Heart right ventricle (tissue), 16 donors: Measurements from ENCODE around the gene DIS3L2. TPM values are rescaled to one million over a fixed set of nuclear protein-coding genes. Genes with fewer than 3 reads are reported as not detected.

Experiments used
- ATAC-seq, 8 donors: fragments of 200-7000 bp; cut with Tn5 transposase; one replicate each; pipeline ENCODE4 v1.9.1; 2020; ENCODE audit warnings: mild to moderate bottlenecking in 8 of 8, moderate library complexity in 8 of 8, moderate number of reproducible peaks in 1 of 8
- DNase-seq, 2 donors: peaks; one replicate each; pipeline ENCODE4 v3.0.0-alpha.2; 2020
- H3K27ac ChIP-seq, 10 donors: fragments of 200-600 bp; sonication (generic) in 2 of 10; one replicate each; pipeline versions ENCODE4 v1.5.0 to v1.8.0; 2020 to 2022; ENCODE audit warnings: mild to moderate bottlenecking in 3 of 10
- H3K27me3 ChIP-seq, 7 donors: fragments of 200-600 bp; one replicate each; pipeline ENCODE4 v1.8.0; 2021 to 2022; ENCODE audit warnings: mild to moderate bottlenecking in 2 of 7
- H3K36me3 ChIP-seq, 9 donors: fragments of 200-600 bp; sonication (generic) in 1 of 9; one replicate each; pipeline versions ENCODE4 v1.5.0 to v1.8.0; 2020 to 2022; ENCODE audit warnings: mild to moderate bottlenecking in 2 of 9
- H3K4me1 ChIP-seq, 9 donors: fragments of 200-600 bp; sonication (generic) in 1 of 9; one replicate each; pipeline versions ENCODE4 v1.5.0 to v1.8.0; 2020 to 2022; ENCODE audit warnings: mild to moderate bottlenecking in 4 of 9
- H3K4me3 ChIP-seq, 10 donors: fragments of 200-600 bp; sonication (generic) in 2 of 10; one replicate each; pipeline versions ENCODE4 v1.5.0 to v1.8.0; 2020 to 2022; ENCODE audit warnings: mild to moderate bottlenecking in 7 of 10, moderate library complexity in 2 of 10
- H3K9me3 ChIP-seq, 11 donors: fragments of 200-600 bp in 10 of 11; sonication (generic) in 2 of 11; one replicate each; pipeline versions ENCODE4 v1.5.0 to v1.8.0; 2013 to 2022; ENCODE audit warnings: mild to moderate bottlenecking in 2 of 11, control low read depth in 1 of 11, moderate library complexity in 1 of 11
- WGBS, 2 donors: extraction: QIAGEN DNeasy Blood & Tissue Kit; methylation state at CpG; one replicate each; pipeline ENCODE4 v1.1.7; 2013; ENCODE audit warnings: inconsistent platforms in 1 of 2; 5-methylcytosine and 5-hydroxymethylcytosine counted together
- intact Hi-C, 10 donors: fragments of 100-400 bp; cut with DNase I; formaldehyde crosslinking; loops; one replicate each; pipeline versions ENCODE4 v1.11.1 to v1.14.2; 2022
- polyA plus RNA-seq, 2 donors: library from polyadenylated mRNA; stranded (reverse); fragments of 200-250 nt; gene quantifications; one replicate each; pipeline ENCODE4 v1.2.3, GENCODE V29; 2013
- total RNA-seq, 10 donors: library from RNA; stranded (reverse); fragmentation: NEBNext Ultra II Directional in 3 of 10; extraction: Animal tissue kit (Norgen Biotek cat#: 25700) in 3 of 10; gene quantifications; one replicate each; pipeline versions ENCODE4 v1.2.1 to v1.2.4, GENCODE V29; 2021 to 2023
- TF ChIP-seq, protein P1 (sequence below), 9 donors: fragments of 200-600 bp; sonication (generic) in 2 of 9; IDR thresholded peaks; one replicate each; pipeline versions ENCODE4 v1.5.0 to v1.8.0; 2021 to 2022; ENCODE audit warnings: antibody characterized with exemption in 9 of 9, mild to moderate bottlenecking in 5 of 9, moderate library complexity in 1 of 9
- donor health status: Arrhythmogenic right ventricular cardiomyopathy.
- donor health status: ischemic (EF 13 %, LVEDD 7.1; RV severe dilation, severe dysfunction).
- donor health status: healthy with polysubstance abuse.
- donor health status: DM: no; HTN: yes; CAD: no.
- donor health status: DM: no; HTN: no; CAD: no.
- donor health status: ischemic (EF 25% LVEDD 6.9; RV normal size, moderate dysfunction).
- donor health status: ischemic (EF 25% LVEDD 5.7; RV mildly dilated, moderate dysfunction).
- donor health status: healthy.
- donor health status: DM: yes; HTN: yes; CAD: no.
- donor health status: Ischemic cardiomyopathy.
- donor health status: ischemic (EF 35%, LVEDD 5.7; RV mildly dilated, moderate dysfunction).
- donor health status: nonischemic (EF 11% LVEDD 7.7; RV severe dilation, severe dysfunction).
- donor health status: DM: yes; HTN: yes; CAD: no.
- donor health status: PGD.
- donor health status: ischemic (EF 29% LVEDD 5.4; RV normal size, mild dysfunction).
- donor health status: nonischemic (EF 23%, LVEDD 6.1; RV moderate dilation, normal function).

The DIS3L2 gene
- total and polyA plus RNA-seq, 12 donors: 9.5 to 24.5 (median 18.5) TPM

DNA sequence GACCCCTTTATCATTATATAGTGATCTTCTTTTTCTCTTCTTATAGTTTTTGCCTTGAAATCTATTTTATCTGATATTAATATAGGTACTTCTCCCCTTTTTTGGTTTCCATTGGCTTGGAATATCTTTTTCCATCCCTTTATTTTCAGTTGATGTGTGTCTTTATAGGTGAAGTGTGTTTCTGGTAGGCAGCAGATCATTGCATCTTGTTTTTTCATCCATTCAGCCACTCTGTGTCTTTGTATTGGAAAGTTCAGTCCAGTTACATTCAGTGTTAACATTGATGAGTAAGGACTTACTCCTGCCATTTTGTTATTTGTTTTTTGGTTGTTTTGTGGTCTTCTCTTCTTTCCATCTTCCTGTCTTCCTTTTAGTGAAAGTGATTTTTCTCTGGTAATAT is 133.4 kb downstream of the DIS3L2 start:
- Histone ChIP-seq H3K9me3 (peaks cover 0 to 52% (median 24%) of the 10 kb centered on the region in 11 donors), H3K27ac (no peak overlapping the region), H3K36me3 (peaks cover 0 to 36% (median 9%) of the 10 kb centered on the region in 9 donors), H3K4me3 (no peak overlapping the region), H3K4me1 (no peaks in the 10 kb centered on the region), H3K27me3 (no peaks in the 10 kb centered on the region)
- ATAC-seq: no peak
- intact Hi-C loops: no loop called here
- DNase-seq: no peak
- TF ChIP-seq, protein P1, sequence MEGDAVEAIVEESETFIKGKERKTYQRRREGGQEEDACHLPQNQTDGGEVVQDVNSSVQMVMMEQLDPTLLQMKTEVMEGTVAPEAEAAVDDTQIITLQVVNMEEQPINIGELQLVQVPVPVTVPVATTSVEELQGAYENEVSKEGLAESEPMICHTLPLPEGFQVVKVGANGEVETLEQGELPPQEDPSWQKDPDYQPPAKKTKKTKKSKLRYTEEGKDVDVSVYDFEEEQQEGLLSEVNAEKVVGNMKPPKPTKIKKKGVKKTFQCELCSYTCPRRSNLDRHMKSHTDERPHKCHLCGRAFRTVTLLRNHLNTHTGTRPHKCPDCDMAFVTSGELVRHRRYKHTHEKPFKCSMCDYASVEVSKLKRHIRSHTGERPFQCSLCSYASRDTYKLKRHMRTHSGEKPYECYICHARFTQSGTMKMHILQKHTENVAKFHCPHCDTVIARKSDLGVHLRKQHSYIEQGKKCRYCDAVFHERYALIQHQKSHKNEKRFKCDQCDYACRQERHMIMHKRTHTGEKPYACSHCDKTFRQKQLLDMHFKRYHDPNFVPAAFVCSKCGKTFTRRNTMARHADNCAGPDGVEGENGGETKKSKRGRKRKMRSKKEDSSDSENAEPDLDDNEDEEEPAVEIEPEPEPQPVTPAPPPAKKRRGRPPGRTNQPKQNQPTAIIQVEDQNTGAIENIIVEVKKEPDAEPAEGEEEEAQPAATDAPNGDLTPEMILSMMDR (IDR thresholded peaks at IDR 0.05): no peak

DNA sequence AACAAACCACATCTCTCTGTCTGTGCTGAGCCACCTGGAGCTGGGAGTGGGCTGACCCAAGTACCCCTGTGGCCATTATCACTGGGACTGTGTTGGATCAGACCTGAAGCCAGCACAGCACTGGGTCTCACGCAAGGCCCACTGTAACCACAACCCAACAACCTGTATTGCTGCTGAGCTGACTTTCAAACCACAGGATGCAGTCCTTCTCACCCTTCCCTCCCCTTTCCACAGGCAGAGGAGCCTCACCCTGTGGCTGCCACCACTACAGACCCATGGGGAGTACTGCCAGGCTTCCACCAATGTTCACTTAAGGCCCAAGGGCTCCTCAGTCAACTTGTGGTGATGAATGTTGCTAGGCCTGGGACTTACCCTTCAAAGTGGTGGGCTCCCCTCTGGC is 135.7 kb downstream of the DIS3L2 start:
- TF ChIP-seq, protein P1 (IDR thresholded peaks at IDR 0.05): no peak
- ATAC-seq: no peak
- WGBS, 2 donors: 92 to 95% methylated on average over 1 of the region's 1 CpG
- peaks cover 0 to 51% (median 24%) of the 10 kb centered on the region in 11 donors for H3K9me3 ChIP-seq
- intact Hi-C loops: no loop called here
- H3K4me3 ChIP-seq: no peak overlapping the region
- no peaks in the 10 kb centered on the region for H3K27me3 ChIP-seq
- DNase-seq: no peak
- H3K27ac ChIP-seq: no peak overlapping the region
- no peaks in the 10 kb centered on the region for H3K4me1 ChIP-seq
- peaks cover 0 to 36% (median 9%) of the 10 kb centered on the region in 9 donors for H3K36me3 ChIP-seq

DNA sequence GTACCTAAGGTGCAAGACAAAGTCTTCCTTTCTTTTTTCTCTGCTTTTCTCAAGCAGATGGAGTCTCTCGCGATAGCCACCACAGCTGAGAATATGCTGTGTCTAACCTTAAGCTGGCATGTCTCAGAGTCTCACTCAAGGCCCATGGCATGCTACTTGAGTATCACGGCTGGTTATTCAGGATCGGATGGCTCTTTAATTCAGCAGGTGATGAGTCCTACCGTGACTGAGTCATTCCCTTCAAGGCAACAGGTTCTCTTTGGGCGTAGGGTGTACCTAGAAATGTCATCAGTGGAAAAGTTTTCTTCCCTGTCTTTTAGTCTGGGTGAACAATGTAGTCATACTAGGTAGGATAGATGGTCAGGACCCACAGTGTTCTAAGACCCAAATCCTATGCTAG is 136.2 kb downstream of the DIS3L2 start:
- Histone ChIP-seq H3K27ac (no peak overlapping the region), H3K4me3 (no peak overlapping the region), H3K27me3 (no peaks in the 10 kb centered on the region), H3K4me1 (peaks cover 0 to 2% (median 0%) of the 10 kb centered on the region in 9 donors), H3K9me3 (peaks cover 0 to 47% (median 24%) of the 10 kb centered on the region in 11 donors), H3K36me3 (peaks cover 0 to 36% (median 9%) of the 10 kb centered on the region in 9 donors)
- WGBS, 2 donors: 97 to 100% methylated on average over 6 of the region's 6 CpGs
- intact Hi-C loops: no loop called here
- TF ChIP-seq, protein P1 (IDR thresholded peaks at IDR 0.05): no peak
- ATAC-seq (no peak), DNase-seq (no peak)

DNA sequence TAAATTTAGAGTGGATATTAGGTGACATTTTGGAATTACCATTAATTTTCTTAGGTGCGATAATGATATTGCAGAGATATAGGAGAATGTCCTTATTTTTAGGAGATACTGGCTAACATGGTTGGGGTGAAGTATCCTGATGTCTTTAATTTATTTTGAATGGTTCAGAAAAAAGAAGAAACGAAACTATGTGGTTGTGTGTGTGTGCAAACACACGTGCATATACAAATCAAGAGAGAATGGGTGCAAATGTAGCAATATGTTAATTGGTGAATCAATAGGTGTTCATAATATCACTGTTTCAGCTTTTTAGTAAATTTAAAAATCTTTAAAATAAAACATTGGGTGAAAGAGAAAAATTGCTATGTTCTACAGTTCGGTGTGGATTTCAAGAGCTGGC is 140.9 kb downstream of the DIS3L2 start:
- Histone ChIP-seq H3K4me1 (peaks cover 0 to 13% (median 4%) of the 10 kb centered on the region in 9 donors), H3K9me3 (peaks cover 0 to 13% (median 0%) of the 10 kb centered on the region in 11 donors), H3K27me3 (no peaks in the 10 kb centered on the region), H3K36me3 (peaks cover 0 to 7% (median 0%) of the 10 kb centered on the region in 9 donors), H3K27ac (no peak overlapping the region), H3K4me3 (no peak overlapping the region)
- no peak for ATAC-seq
- TF ChIP-seq, protein P1 (IDR thresholded peaks at IDR 0.05): no peak
- intact Hi-C loops: no loop called here
- DNase-seq: no peak
- WGBS, 2 donors: 93 to 97% methylated on average over 4 of the region's 4 CpGs
